Transverse colon (tissue), 4 donors: Measurements from ENCODE around the gene ADAM12. TPM values are rescaled to one million over a fixed set of nuclear protein-coding genes. Genes with fewer than 3 reads are reported as not detected.

Experiments
- DNase-seq: peaks from one replicate; pipeline ENCODE4 v3.0.0-alpha.2; 2019
- H3K27ac ChIP-seq, 4 donors: fragments of 200-600 bp; sonication (generic); 2 replicates each; pipeline ENCODE4 v1.5.1; 2016 to 2018; ENCODE audit warnings: inconsistent platforms in 4 of 4
- H3K27me3 ChIP-seq: fragments of 200-600 bp; sonication (generic); 2 replicates; pipeline ENCODE4 v1.5.1; 2017; ENCODE audit warnings: inconsistent platforms
- H3K36me3 ChIP-seq, 4 donors: fragments of 200-600 bp; sonication (generic); 2 replicates each; pipeline ENCODE4 v1.5.1; 2017 to 2019; ENCODE audit warnings: inconsistent platforms in 4 of 4
- H3K4me1 ChIP-seq, 4 donors: fragments of 200-600 bp; sonication (generic); 2 replicates each; pipeline ENCODE4 v1.5.1; 2017 to 2020; ENCODE audit warnings: inconsistent platforms in 4 of 4
- H3K4me3 ChIP-seq, 4 donors: fragments of 200-600 bp; sonication (generic); 1 replicate in 1 of 4; 2 replicates in 3 of 4; pipeline versions ENCODE4 v1.5.1 to v1.6.1; 2017 to 2019; ENCODE audit warnings: inconsistent platforms in 4 of 4
- H3K9me3 ChIP-seq, 2 donors: fragments of 200-600 bp; sonication (generic); 2 replicates each; pipeline ENCODE4 v1.5.1; 2017 to 2019; ENCODE audit warnings: inconsistent platforms in 2 of 2
- EP300 ChIP-seq: sonication (generic); formaldehyde crosslinking; IDR thresholded peaks from one replicate; pipeline ENCODE4 v1.6.1; 2017; ENCODE audit warnings: antibody characterized with exemption, low read depth
- POLR2A ChIP-seq: fragments of 450-650 bp; IDR thresholded peaks from one replicate; pipeline ENCODE4 v1.6.1; 2016; ENCODE audit warnings: antibody characterized with exemption, mild to moderate bottlenecking, moderate library complexity
- POLR2AphosphoS5 ChIP-seq, 3 donors: sonication (generic); formaldehyde crosslinking; IDR thresholded peaks; one replicate each; pipeline ENCODE4 v1.6.1; 2016; ENCODE audit warnings: antibody characterized with exemption in 3 of 3
- WGBS, 2 donors: methylation state at CpG; one replicate each; pipeline ENCODE4 v1.1.5; 2018; ENCODE audit warnings: low coverage in 1 of 2; 5-methylcytosine and 5-hydroxymethylcytosine counted together
- in situ Hi-C, 4 donors: fragments of 200-750 bp; cut with MboI; loops; one replicate each; pipeline versions ENCODE4 v1.15.0 to v1.15.1; 2017; ENCODE audit warnings: low sequenced_read_pairs in 3 of 4, low pct_ligation_motif_present in 1 of 4, low pct_unique_long_range_greater_than_20kb in 1 of 4
- intact Hi-C: fragments of 100-400 bp; cut with DNase I; formaldehyde crosslinking; loops from one replicate; pipeline ENCODE4 v1.15.1; 2023; ENCODE audit warnings: low total_unique reads
- total RNA-seq, 4 donors: library from RNA; depleted of rRNA; stranded (reverse); fragments of >200 nt; gene quantifications; one replicate each; pipeline ENCODE4 v1.1.0, GENCODE V29; 2016
- TF ChIP-seq, protein P1 (sequence below), 5 experiments: fragments of 200-600 bp in 3 of 5; fragments of 450-650 bp in 2 of 5; sonication (generic) in 3 of 5; IDR thresholded peaks; 1 replicate in 2 of 5; 2 replicates in 3 of 5; pipeline ENCODE4 v1.5.1; 2016 to 2017; ENCODE audit warnings: antibody characterized with exemption in 5 of 5, inconsistent platforms in 3 of 5, mild to moderate bottlenecking in 2 of 5, moderate library complexity in 1 of 5

The ADAM12 gene
- total RNA-seq, 4 donors from 2014 or later = 0.14 to 2.2 (median 1.1) TPM; not detected in 1

DNA sequence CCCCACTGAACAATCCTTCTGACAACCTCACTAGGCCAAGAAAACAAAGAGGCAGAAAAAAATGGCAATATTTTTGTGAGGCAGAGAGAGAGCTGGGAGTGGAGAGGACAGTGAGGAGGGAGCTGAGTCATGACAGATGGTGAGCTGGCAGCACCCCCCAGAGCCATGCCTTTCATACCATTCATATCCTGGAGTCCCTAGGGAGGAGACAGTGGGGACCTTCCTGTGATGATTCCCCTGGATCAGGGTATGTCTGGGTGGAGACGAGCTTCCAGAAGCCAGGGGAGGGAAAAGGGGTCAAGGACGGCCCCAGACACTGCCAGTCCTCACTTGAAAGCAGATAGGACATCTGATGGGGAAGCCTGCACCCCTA lies 160.5 kb downstream of the ADAM12 start:
- Histone ChIP-seq H3K9me3 (no peaks in the 10 kb centered on the region), H3K36me3 (no peaks in the 10 kb centered on the region), H3K4me3 (no peak overlapping the region), H3K27ac (no peak overlapping the region), H3K27me3 (peaks cover 10% of the 10 kb centered on the region), H3K4me1 (no peaks in the 10 kb centered on the region)
- intact Hi-C loops = no loop called here
- 79% methylated on average over 2 of the region's 2 CpGs; no CpG with 5 or more reads in 1 of the 2 donors for WGBS, 2 donors
- in situ Hi-C loops = no loop called here
- TF ChIP-seq, protein P1, sequence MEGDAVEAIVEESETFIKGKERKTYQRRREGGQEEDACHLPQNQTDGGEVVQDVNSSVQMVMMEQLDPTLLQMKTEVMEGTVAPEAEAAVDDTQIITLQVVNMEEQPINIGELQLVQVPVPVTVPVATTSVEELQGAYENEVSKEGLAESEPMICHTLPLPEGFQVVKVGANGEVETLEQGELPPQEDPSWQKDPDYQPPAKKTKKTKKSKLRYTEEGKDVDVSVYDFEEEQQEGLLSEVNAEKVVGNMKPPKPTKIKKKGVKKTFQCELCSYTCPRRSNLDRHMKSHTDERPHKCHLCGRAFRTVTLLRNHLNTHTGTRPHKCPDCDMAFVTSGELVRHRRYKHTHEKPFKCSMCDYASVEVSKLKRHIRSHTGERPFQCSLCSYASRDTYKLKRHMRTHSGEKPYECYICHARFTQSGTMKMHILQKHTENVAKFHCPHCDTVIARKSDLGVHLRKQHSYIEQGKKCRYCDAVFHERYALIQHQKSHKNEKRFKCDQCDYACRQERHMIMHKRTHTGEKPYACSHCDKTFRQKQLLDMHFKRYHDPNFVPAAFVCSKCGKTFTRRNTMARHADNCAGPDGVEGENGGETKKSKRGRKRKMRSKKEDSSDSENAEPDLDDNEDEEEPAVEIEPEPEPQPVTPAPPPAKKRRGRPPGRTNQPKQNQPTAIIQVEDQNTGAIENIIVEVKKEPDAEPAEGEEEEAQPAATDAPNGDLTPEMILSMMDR (IDR thresholded peaks at IDR 0.05) = no peak
- TF ChIP-seq POLR2A = no peak
- no peak for TF ChIP-seq EP300
- no peak for TF ChIP-seq POLR2AphosphoS5 (IDR thresholded peaks at IDR 0.05)
- DNase-seq = no peak

DNA sequence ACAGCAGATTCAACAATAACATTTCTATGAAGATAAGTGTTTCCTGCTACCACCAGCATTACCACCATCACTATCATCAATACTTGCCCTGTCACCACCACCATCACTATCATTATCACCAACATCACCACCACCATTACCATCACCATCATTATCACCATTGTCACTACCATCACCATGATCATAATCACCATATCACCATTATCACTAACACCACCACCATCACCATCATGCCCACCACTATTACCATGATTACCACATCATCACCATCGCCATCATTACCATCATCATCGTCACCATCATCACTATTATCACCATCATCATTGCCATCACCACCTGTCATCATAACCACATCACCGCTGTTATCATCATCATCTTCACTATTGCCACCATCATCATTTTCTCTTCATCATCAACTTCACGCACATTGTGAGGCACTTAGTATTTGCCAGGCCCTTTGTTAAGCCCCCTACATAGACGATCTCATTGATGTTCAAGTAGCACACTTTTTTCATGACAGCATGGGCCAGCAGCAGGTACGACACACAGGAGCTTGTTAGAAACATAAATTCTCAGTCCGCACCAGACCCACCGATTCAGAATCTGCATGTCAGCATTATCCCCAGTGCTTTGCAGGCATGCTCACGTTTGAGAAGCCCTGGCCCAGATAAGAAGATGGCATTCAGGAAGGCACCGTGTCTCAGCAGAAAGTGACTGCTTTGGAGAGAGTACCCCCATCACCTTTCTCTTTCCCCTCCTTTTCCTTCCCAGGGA lies 161.1 kb downstream of the ADAM12 start:
- Histone ChIP-seq H3K27me3 (peaks cover 10% of the 10 kb centered on the region), H3K9me3 (no peaks in the 10 kb centered on the region), H3K4me3 (no peak overlapping the region), H3K36me3 (no peaks in the 10 kb centered on the region), H3K27ac (no peak overlapping the region), H3K4me1 (no peaks in the 10 kb centered on the region)
- intact Hi-C loops (no loop called here), in situ Hi-C loops (no loop called here)
- TF ChIP-seq POLR2AphosphoS5 (IDR thresholded peaks at IDR 0.05) = no peak
- TF ChIP-seq POLR2A = no peak
- TF ChIP-seq, protein P1 (IDR thresholded peaks at IDR 0.05) = no peak
- no peak for TF ChIP-seq EP300
- WGBS, 2 donors = 84 to 89% methylated on average over 6 to 10 of the region's 10 CpGs
- DNase-seq = no peak

DNA sequence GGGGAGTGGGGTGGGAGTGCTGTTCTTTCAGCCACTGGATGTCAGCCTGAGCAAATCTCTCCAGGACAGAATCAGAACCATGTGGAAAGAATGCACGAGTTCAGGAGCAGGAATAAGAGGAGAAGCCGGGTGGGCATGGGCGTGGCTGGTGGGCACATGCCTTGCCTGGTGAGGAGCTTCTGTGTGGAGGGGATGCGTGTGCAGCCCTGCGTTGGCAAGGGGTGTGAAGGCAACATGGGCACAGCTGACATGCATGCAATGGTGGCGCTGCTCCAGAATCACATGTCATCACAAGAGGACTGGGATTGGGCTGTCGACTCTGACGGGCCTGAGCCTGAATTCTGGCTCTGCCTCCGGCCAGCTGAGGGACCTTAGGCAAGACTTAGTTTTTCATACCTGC lies 162.1 kb downstream of the ADAM12 start:
- Histone ChIP-seq H3K4me1 (no peaks in the 10 kb centered on the region), H3K9me3 (no peaks in the 10 kb centered on the region), H3K27ac (no peak overlapping the region), H3K27me3 (peaks cover 4% of the 10 kb centered on the region), H3K4me3 (no peak overlapping the region), H3K36me3 (no peaks in the 10 kb centered on the region)
- DNase-seq = no peak
- intact Hi-C loops (no loop called here), in situ Hi-C loops (no loop called here)
- TF ChIP-seq, protein P1 (IDR thresholded peaks at IDR 0.05) = no peak
- TF ChIP-seq POLR2AphosphoS5 (IDR thresholded peaks at IDR 0.05) = no peak
- TF ChIP-seq EP300 = no peak
- no peak for TF ChIP-seq POLR2A
- 90 to 96% methylated on average over 2 to 9 of the region's 9 CpGs for WGBS, 2 donors

DNA sequence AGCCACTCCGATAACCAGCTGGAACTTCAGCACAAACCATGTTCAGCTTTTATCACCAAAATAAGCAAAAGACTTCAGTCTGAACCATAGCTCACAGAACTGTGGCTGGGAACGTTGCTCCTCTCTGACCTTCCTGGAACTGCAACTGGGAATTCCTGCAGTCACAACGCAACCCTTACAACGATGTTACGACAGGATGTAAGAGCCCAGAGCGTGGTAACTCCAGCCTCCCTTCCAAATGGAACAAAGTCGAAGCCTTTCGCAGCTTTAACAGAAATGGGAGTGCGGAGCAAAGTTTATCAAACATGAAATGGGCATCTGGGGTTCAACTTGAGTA lies 162.6 kb downstream of the ADAM12 start:
- H3K4me3 ChIP-seq = no peak overlapping the region
- H3K27ac ChIP-seq = no peak overlapping the region
- peaks cover 4% of the 10 kb centered on the region for H3K27me3 ChIP-seq
- WGBS, 2 donors = 66% methylated on average over 9 of the region's 9 CpGs; no CpG with 5 or more reads in 1 of the 2 donors
- TF ChIP-seq POLR2A = no peak
- TF ChIP-seq, protein P1 (IDR thresholded peaks at IDR 0.05) = no peak
- no peak for TF ChIP-seq POLR2AphosphoS5 (IDR thresholded peaks at IDR 0.05)
- TF ChIP-seq EP300 = no peak
- H3K36me3 ChIP-seq = no peaks in the 10 kb centered on the region
- DNase-seq = no peak
- no peaks in the 10 kb centered on the region for H3K9me3 ChIP-seq
- in situ Hi-C loops = no loop called here
- no peaks in the 10 kb centered on the region for H3K4me1 ChIP-seq
- intact Hi-C loops = no loop called here
